Ovary (tissue), 9 donors: ENCODE measurements around the gene GRK6. TPM values are rescaled to one million over a fixed set of nuclear protein-coding genes. Genes with fewer than 3 reads are reported as not detected.

ENCODE experiments used
- DNase-seq, 5 donors: peaks; one replicate each; pipeline ENCODE4 v3.0.0-alpha.2; 2019 to 2020
- H3K27ac ChIP-seq, 2 donors: fragments of 200-600 bp; one replicate each; pipeline versions ENCODE4 v1.5.1 to v1.8.0; 2019 to 2022
- H3K27me3 ChIP-seq: fragments of 200-600 bp; one replicate; pipeline ENCODE4 v1.8.0; 2022
- H3K36me3 ChIP-seq: fragments of 200-600 bp; sonication (generic); one replicate; pipeline ENCODE4 v1.5.1; 2019
- H3K4me1 ChIP-seq: one replicate; pipeline ENCODE4 v1.8.1; 2013; ENCODE audit warnings: mild to moderate bottlenecking, moderate library complexity; ENCODE audit not compliant: insufficient read depth
- H3K4me3 ChIP-seq: fragments of 200-600 bp; sonication (generic); one replicate; pipeline ENCODE4 v1.5.1; 2017
- H3K9me3 ChIP-seq, 2 donors: fragments of 200-600 bp in 1 of 2; sonication (generic) in 1 of 2; one replicate each; pipeline versions ENCODE4 v1.5.1 to v1.8.1; 2013 to 2019; ENCODE audit warnings: mild to moderate bottlenecking in 1 of 2, moderate library complexity in 1 of 2
- EP300 ChIP-seq: sonication (generic); formaldehyde crosslinking; IDR thresholded peaks from one replicate; pipeline ENCODE4 v1.6.1; 2017; ENCODE audit warnings: antibody characterized with exemption
- POLR2A ChIP-seq: fragments of 450-650 bp; IDR thresholded peaks from one replicate; pipeline ENCODE4 v1.6.1; 2017; ENCODE audit warnings: antibody characterized with exemption, mild to moderate bottlenecking, moderate library complexity
- WGBS, 3 donors: extraction: QIAGEN DNeasy Blood & Tissue Kit in 1 of 3; methylation state at CpG; one replicate each; pipeline versions ENCODE4 v1.1.5 to v1.1.7; 2013 to 2017; 5-methylcytosine and 5-hydroxymethylcytosine counted together
- intact Hi-C, 4 donors: fragments of 100-400 bp; cut with DNase I; formaldehyde crosslinking; loops; one replicate each; pipeline versions ENCODE4 v1.11.0 to v1.15.1; 2022 to 2023
- polyA plus RNA-seq, 2 donors: library from polyadenylated mRNA; stranded (reverse); fragments of 200-250 nt in 1 of 2; fragments of 350-450 nt in 1 of 2; fragmentation: Illumina TruSeq in 1 of 2; extraction: RNeasy Lipid Tissue Mini Kit (QIAGEN cat#74804) in 1 of 2; gene quantifications; one replicate each; pipeline ENCODE4 v1.2.3, GENCODE V29; 2013 to 2014
- total RNA-seq, 7 donors: library from RNA; depleted of rRNA in 2 of 7; stranded (reverse); fragments of >200 nt in 2 of 7; fragmentation: NEBNext Ultra II Directional in 3 of 7; extraction: Animal tissue kit (Norgen Biotek cat#: 25700) in 3 of 7; gene quantifications; one replicate each; pipeline versions ENCODE4 v1.1.0 to v1.2.4, GENCODE V29; 2016 to 2023
- TF ChIP-seq, protein P1 (sequence below), 3 donors: fragments of 450-650 bp in 2 of 3; fragments of 200-600 bp in 1 of 3; IDR thresholded peaks; one replicate each; pipeline versions ENCODE4 v1.5.1 to v1.8.0; 2016 to 2022; ENCODE audit warnings: antibody characterized with exemption in 3 of 3, mild to moderate bottlenecking in 1 of 3
- donor health status: DM: no; HTN: no; CAD: no; lungs with moderate emphysema.
- donor health status: DM: no; HTN: no; CAD: no.
- donor health status: Bipolar disorder and iron deficiency.
- donor health status: DM: yes; HTN: yes; CAD: no.
- donor health status: DM: no; HTN: no; CAD: no.
- donor health status: DM: yes; HTN: yes; CAD: no.

The GRK6 gene
- total and polyA plus RNA-seq, 9 donors: 5.9 to 30.3 (median 18.6) TPM

DNA sequence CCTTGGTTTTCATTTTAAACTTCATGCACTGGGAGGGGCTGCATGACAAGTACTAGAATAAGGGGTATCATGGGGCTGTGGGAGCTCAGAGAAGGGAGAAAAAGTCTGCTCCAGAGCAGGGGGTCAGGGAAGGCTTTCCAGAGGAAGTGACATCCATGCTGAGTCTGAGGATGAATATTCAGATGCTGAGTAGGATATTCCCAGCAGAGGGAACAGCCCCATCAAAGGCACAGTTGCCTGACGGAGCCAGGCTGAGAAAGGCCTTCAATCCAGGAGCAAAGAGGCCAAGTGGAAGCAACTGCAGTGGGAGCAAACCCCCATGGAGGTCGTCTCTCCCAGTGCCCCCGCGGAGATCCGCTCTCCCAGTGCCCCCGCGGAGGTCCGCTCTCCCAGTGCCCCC is 30.4 kb upstream of the GRK6 start:
- H3K4me3 ChIP-seq: no peak overlapping the region
- TF ChIP-seq POLR2A (no peak), EP300 (no peak)
- TF ChIP-seq, protein P1, sequence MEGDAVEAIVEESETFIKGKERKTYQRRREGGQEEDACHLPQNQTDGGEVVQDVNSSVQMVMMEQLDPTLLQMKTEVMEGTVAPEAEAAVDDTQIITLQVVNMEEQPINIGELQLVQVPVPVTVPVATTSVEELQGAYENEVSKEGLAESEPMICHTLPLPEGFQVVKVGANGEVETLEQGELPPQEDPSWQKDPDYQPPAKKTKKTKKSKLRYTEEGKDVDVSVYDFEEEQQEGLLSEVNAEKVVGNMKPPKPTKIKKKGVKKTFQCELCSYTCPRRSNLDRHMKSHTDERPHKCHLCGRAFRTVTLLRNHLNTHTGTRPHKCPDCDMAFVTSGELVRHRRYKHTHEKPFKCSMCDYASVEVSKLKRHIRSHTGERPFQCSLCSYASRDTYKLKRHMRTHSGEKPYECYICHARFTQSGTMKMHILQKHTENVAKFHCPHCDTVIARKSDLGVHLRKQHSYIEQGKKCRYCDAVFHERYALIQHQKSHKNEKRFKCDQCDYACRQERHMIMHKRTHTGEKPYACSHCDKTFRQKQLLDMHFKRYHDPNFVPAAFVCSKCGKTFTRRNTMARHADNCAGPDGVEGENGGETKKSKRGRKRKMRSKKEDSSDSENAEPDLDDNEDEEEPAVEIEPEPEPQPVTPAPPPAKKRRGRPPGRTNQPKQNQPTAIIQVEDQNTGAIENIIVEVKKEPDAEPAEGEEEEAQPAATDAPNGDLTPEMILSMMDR (IDR thresholded peaks at IDR 0.05): no peak
- H3K4me1 ChIP-seq: peaks cover 3% of the 10 kb centered on the region
- whole genome bisulfite sequencing, 3 donors: 30 to 70% (median 58%) methylated on average over 8 of the region's 8 CpGs
- DNase-seq: no peak
- intact Hi-C loops: no loop called here
- no peaks in the 10 kb centered on the region for H3K36me3 ChIP-seq
- H3K27me3 ChIP-seq: peaks cover 5% of the 10 kb centered on the region
- H3K9me3 ChIP-seq: no peaks in the 10 kb centered on the region
- H3K27ac ChIP-seq: no peak overlapping the region

DNA sequence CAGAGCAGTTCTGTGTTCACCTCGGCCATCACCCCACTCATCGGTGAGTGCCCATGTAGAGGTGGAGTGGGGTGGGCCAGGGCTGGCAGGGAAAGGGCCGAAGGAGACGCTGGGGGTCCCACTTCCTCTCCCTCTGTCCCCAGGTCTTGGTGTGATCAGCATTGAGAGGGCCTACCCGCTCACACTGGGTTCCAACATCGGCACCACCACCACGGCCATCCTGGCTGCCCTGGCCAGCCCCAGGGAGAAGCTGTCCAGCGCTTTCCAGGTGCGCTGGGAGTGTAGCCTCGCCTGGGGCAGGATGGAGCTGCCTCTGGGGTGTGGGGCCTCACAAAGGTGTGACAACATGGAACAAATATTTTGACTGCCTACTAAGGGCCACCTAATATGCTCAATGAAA is 29.7 kb upstream of the GRK6 start:
- Histone ChIP-seq H3K27ac (no peak overlapping the region), H3K36me3 (no peaks in the 10 kb centered on the region), H3K4me1 (peaks cover 3% of the 10 kb centered on the region), H3K27me3 (peaks cover 7% of the 10 kb centered on the region), H3K4me3 (no peak overlapping the region), H3K9me3 (no peaks in the 10 kb centered on the region)
- intact Hi-C loops: no loop called here
- DNase-seq: no peak
- TF ChIP-seq, protein P1 (IDR thresholded peaks at IDR 0.05): no peak
- no peak for TF ChIP-seq EP300
- TF ChIP-seq POLR2A: no peak
- WGBS, 3 donors: 81 to 87% (median 87%) methylated on average over 10 of the region's 10 CpGs

DNA sequence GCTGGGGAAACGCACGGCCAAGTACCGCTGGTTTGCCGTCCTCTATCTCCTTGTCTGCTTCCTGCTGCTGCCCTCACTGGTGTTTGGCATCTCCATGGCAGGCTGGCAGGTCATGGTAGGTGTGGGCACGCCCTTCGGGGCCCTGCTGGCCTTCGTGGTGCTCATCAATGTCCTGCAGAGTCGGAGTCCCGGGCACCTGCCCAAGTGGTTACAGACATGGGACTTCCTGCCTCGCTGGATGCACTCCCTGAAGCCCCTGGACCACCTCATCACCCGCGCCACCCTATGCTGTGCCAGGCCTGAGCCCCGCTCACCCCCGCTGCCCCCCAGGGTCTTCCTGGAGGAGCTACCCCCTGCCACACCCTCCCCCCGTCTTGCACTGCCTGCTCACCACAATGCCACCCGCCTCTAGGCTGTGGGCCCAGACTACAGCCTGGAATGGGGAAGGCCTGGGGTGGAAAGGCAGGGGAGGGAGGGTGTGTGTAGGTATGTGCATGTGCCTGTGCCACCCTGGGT is 28.5 kb upstream of the GRK6 start:
- Histone ChIP-seq H3K27ac (no peak overlapping the region), H3K4me3 (no peak overlapping the region), H3K27me3 (peaks cover 7% of the 10 kb centered on the region), H3K36me3 (no peaks in the 10 kb centered on the region), H3K9me3 (no peaks in the 10 kb centered on the region), H3K4me1 (peaks cover 5% of the 10 kb centered on the region)
- no peak for TF ChIP-seq EP300
- no peak for TF ChIP-seq POLR2A
- TF ChIP-seq, protein P1 (IDR thresholded peaks at IDR 0.05): no peak
- intact Hi-C loops: no loop called here
- WGBS, 3 donors: 87 to 92% (median 89%) methylated on average over 16 of the region's 16 CpGs
- no peak for DNase-seq

DNA sequence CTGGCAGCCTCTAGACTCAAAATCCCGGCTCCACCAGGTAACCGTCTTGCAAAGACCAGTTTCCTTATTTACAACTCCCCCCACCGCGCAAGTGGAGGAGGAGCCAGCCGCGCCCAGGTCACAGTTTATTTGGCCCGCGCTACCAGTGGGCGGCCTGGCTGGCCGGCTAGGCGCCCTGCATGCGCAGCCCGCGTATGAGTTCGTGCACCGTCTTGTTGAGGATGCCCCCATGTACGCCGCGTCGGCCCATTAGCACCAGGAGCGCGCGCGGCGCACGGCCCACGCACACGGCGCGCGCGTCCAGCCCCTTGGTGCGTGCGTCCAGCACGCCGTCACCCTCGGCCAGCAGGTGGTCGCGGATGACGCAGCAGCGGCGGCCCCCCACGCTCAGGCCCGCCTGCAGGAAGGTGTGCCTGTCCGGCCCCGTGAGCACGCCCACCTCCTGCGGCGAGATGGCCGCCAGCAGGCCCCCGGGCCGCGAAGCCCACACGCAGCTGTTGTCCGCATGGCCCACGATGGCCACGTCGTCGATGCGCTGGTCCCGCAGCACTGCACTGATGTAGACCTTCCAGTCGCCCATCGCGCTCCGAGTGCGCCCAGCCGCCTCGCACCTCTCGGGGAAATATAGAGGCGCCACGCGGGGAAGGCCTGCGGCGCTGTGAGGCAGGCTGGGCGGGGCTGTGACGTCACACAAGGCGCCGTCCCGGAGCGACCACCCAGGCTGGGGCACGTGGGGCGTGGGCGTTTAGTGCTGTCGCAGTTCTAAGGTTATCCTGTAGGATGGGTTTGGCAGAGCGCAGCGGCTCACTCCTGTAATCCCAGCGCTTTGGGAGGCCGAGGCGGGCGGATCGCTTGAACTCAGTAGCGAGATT is 26.2 kb upstream of the GRK6 start, which contains the start of gene PFN3:
Gene PFN3 (minus strand): TSS at position 665 of the 872 bp plus-strand sequence. CDS start 85 bp downstream, at position 580.
- peak in 3 of 5 donors; percentile 35 to 64 (median 55) for DNase-seq
- Histone ChIP-seq H3K27ac (no peak within 1 kb of the TSS), H3K4me3 (no peak within 1 kb of the TSS), H3K9me3 (no peaks in the 10 kb centered on the region), H3K27me3 (peaks cover 9% of the 10 kb centered on the region), H3K4me1 (peaks cover 9% of the 10 kb centered on the region), H3K36me3 (no peaks in the 10 kb centered on the region)
- intact Hi-C loops: loop anchor here in 2 of 4 donors (5.0 kb wide), 2 partner anchors 57 to 97 kb away; partner anchors contain the start of gene PDLIM7 (in 1 of the 2)
- TF ChIP-seq, protein P1 (IDR thresholded peaks at IDR 0.05): no peak
- TF ChIP-seq EP300 (no peak), POLR2A (no peak)
- WGBS, 3 donors: 3 to 18% (median 4%) methylated on average over 74 to 92 of the region's 92 CpGs
